Thymus (tissue), 11 donors: Measurements from ENCODE around the gene KLF4. TPM values are rescaled to one million over a fixed set of nuclear protein-coding genes. Genes with fewer than 3 reads are reported as not detected.
A peak's percentile ranks its signal among the peaks of the same experiment; 100 is the strongest.

Experiments used
- DNase-seq, 9 donors: peaks; one replicate each; pipeline ENCODE4 v3.0.0-alpha.2; 2013; ENCODE audit warnings: low spot score in 9 of 9, low read depth in 6 of 9, missing footprints in 1 of 9
- H3K27ac ChIP-seq, 2 donors: one replicate each; pipeline ENCODE4 v1.5.1; 2013; ENCODE audit warnings: control low read depth in 1 of 2, low read depth in 1 of 2, low read length in 1 of 2, mild to moderate bottlenecking in 1 of 2, moderate library complexity in 1 of 2
- H3K27me3 ChIP-seq, 2 donors: one replicate each; pipeline ENCODE4 v1.5.1; 2013; ENCODE audit warnings: low read length in 1 of 2; ENCODE audit not compliant: control insufficient read depth in 2 of 2, insufficient read depth in 1 of 2
- H3K36me3 ChIP-seq, 2 donors: one replicate each; pipeline ENCODE4 v1.5.1; 2013; ENCODE audit warnings: low read length in 1 of 2, mild to moderate bottlenecking in 1 of 2, moderate library complexity in 1 of 2; ENCODE audit not compliant: control insufficient read depth in 2 of 2, insufficient read depth in 2 of 2
- H3K4me1 ChIP-seq, 2 donors: one replicate each; pipeline ENCODE4 v1.5.1; 2013; ENCODE audit warnings: low read length in 2 of 2; ENCODE audit not compliant: control insufficient read depth in 2 of 2, insufficient read depth in 2 of 2
- H3K4me3 ChIP-seq, 2 donors: one replicate each; pipeline ENCODE4 v1.5.1; 2013; ENCODE audit warnings: low read length in 2 of 2, control low read depth in 1 of 2, mild to moderate bottlenecking in 1 of 2
- H3K9me3 ChIP-seq, 2 donors: one replicate each; pipeline ENCODE4 v1.5.1; 2013; ENCODE audit warnings: low read length in 1 of 2, mild to moderate bottlenecking in 1 of 2; ENCODE audit not compliant: control insufficient read depth in 2 of 2, insufficient read depth in 1 of 2
- WGBS: extraction: QIAGEN DNeasy Blood & Tissue Kit; methylation state at CpG from one replicate; pipeline ENCODE4 v1.1.7; 2013; 5-methylcytosine and 5-hydroxymethylcytosine counted together
- polyA plus RNA-seq: library from polyadenylated mRNA; stranded (reverse); fragments of 200-250 nt; gene quantifications from one replicate; pipeline ENCODE4 v1.2.3, GENCODE V29; 2013
- total RNA-seq: library from RNA; stranded (reverse); fragments of 120-200 nt; gene quantifications from one replicate; pipeline ENCODE4 v1.2.4, GENCODE V29; 2013
- donor health status: healthy.

KLF4 gene
- total and polyA plus RNA-seq, 2 donors: 4.9 to 28.1 TPM

GRCh38 chr9:107489144-107489673 is 360 bp downstream of the KLF4 start:
- Histone ChIP-seq H3K9me3 (peaks cover 0 to 3% of the 10 kb centered on the region in 2 donors), H3K4me3 (peak overlapping the region; percentile 39 to 57), H3K27me3 (peaks cover 66 to 79% of the 10 kb centered on the region in 2 donors), H3K27ac (peak overlapping the region in 1 of 2 donors; percentile 58), H3K4me1 (peaks cover 14 to 25% of the 10 kb centered on the region in 2 donors), H3K36me3 (no peaks in the 10 kb centered on the region)
- DNase-seq: peak in 1 of 9 donors; percentile 38
- 1% methylated on average over 46 of the region's 46 CpGs for WGBS

- Histone ChIP-seq H3K4me1 (peaks cover 14 to 25% of the 10 kb centered on the region in 2 donors), H3K27me3 (peaks cover 66 to 76% of the 10 kb centered on the region in 2 donors), H3K4me3 (peak overlapping the region; percentile 39 to 57)
Measured at GRCh38 chr9:107488375-107489143, 1.0 kb downstream of the KLF4 start.

GRCh38 chr9:107487521-107488374 is 1.8 kb downstream of the KLF4 start:
- peaks cover 14 to 25% of the 10 kb centered on the region in 2 donors for H3K4me1 ChIP-seq
- H3K36me3 ChIP-seq: no peaks in the 10 kb centered on the region
- H3K27me3 ChIP-seq: peaks cover 66 to 71% of the 10 kb centered on the region in 2 donors
- WGBS: 6% methylated on average over 91 of the region's 91 CpGs
- peak overlapping the region in 1 of 2 donors; percentile 20 for H3K27ac ChIP-seq
- peak in 3 of 9 donors; percentile 17 to 55 (median 39) for DNase-seq
- peak overlapping the region; percentile 39 to 57 for H3K4me3 ChIP-seq
- H3K9me3 ChIP-seq: peaks cover 0 to 3% of the 10 kb centered on the region in 2 donors

More at GRCh38 chr9:107488375-107489143, 1.0 kb downstream of the KLF4 start:
- peak overlapping the region in 1 of 2 donors; percentile 25 for H3K27ac ChIP-seq
- no peaks in the 10 kb centered on the region for H3K36me3 ChIP-seq
- DNase-seq: peak in 1 of 9 donors; percentile 39
- 1% methylated on average over 80 of the region's 80 CpGs for WGBS
- H3K9me3 ChIP-seq: peaks cover 0 to 3% of the 10 kb centered on the region in 2 donors

- Histone ChIP-seq H3K4me1 (peaks cover 14 to 25% of the 10 kb centered on the region in 2 donors), H3K9me3 (peaks cover 0 to 3% of the 10 kb centered on the region in 2 donors), H3K36me3 (no peaks in the 10 kb centered on the region), H3K4me3 (peak overlapping the region in 1 of 2 donors; percentile 1), H3K27me3 (peaks cover 61 to 62% of the 10 kb centered on the region in 2 donors), H3K27ac (no peak overlapping the region)
- WGBS: 81% methylated on average over 31 of the region's 31 CpGs
- no peak for DNase-seq
Measured at GRCh38 chr9:107486674-107487520, 2.7 kb downstream of the KLF4 start.

GRCh38 chr9:107485458-107486043 is 4.0 kb downstream of the KLF4 start:
- Histone ChIP-seq H3K27ac (no peak overlapping the region), H3K9me3 (peaks cover 0 to 3% of the 10 kb centered on the region in 2 donors), H3K27me3 (peaks cover 49 to 50% of the 10 kb centered on the region in 2 donors), H3K36me3 (no peaks in the 10 kb centered on the region), H3K4me1 (peaks cover 14 to 17% of the 10 kb centered on the region in 2 donors), H3K4me3 (no peak overlapping the region)
- WGBS: 95% methylated on average over 15 of the region's 15 CpGs
- no peak for DNase-seq

GRCh38 chr9:107484117-107484723 is 5.3 kb downstream of the KLF4 start:
- DNase-seq: peak in 2 of 9 donors; percentile 33 to 59
- Histone ChIP-seq H3K27me3 (peaks cover 38 to 40% of the 10 kb centered on the region in 2 donors), H3K27ac (no peak overlapping the region), H3K9me3 (no peaks in the 10 kb centered on the region), H3K4me1 (peaks cover 7 to 10% of the 10 kb centered on the region in 2 donors), H3K4me3 (no peak overlapping the region), H3K36me3 (no peaks in the 10 kb centered on the region)
- 60% methylated on average over 4 of the region's 4 CpGs for WGBS

- H3K4me3 ChIP-seq: no peak overlapping the region
- no peak overlapping the region for H3K27ac ChIP-seq
- no peaks in the 10 kb centered on the region for H3K9me3 ChIP-seq
- H3K27me3 ChIP-seq: peaks cover 33 to 35% of the 10 kb centered on the region in 2 donors
- WGBS: 88% methylated on average over 2 of the region's 2 CpGs
- peaks cover 3 to 5% of the 10 kb centered on the region in 2 donors for H3K4me1 ChIP-seq
- DNase-seq: no peak
- no peaks in the 10 kb centered on the region for H3K36me3 ChIP-seq
Measured at GRCh38 chr9:107483666-107484065, 5.9 kb downstream of the KLF4 start.

- H3K36me3 ChIP-seq: no peaks in the 10 kb centered on the region
- H3K9me3 ChIP-seq: no peaks in the 10 kb centered on the region
- no peak overlapping the region for H3K4me3 ChIP-seq
- no peaks in the 10 kb centered on the region for H3K4me1 ChIP-seq
- DNase-seq: no peak
- H3K27me3 ChIP-seq: peaks cover 8% of the 10 kb centered on the region in 2 donors
- H3K27ac ChIP-seq: no peak overlapping the region
- 59% methylated on average over 4 of the region's 4 CpGs for WGBS
Measured at GRCh38 chr9:107481035-107481434, 8.5 kb downstream of the KLF4 start.
